GM12878 (cell line): ENCODE data around the gene LY9. TPM values are rescaled to one million over a fixed set of nuclear protein-coding genes. Genes with fewer than 3 reads are reported as not detected.

Experiments
- ATF3 ChIP-seq: IDR thresholded peaks from 2 replicates; pipeline ENCODE4 v1.6.1; 2011; ENCODE audit warnings: low read depth, mild to moderate bottlenecking, low read length, moderate library complexity, borderline replicate concordance; ENCODE audit errors: extremely low read depth
- E2F4 ChIP-seq: IDR thresholded peaks from 2 replicates; pipeline ENCODE4 v1.6.1; 2012; ENCODE audit warnings: low read depth, low read length, improper control_type of control experiment
- EP300 ChIP-seq, 2 experiments: fragments of 150-350 bp in 1 of 2; IDR thresholded peaks; 2 replicates each; pipeline ENCODE4 v1.6.1; 2011 to 2012; ENCODE audit warnings: low read depth in 2 of 2, low read length in 2 of 2, borderline replicate concordance in 1 of 2, improper control_type of control experiment in 1 of 2, inconsistent platforms in 1 of 2; ENCODE audit not compliant: control insufficient read depth in 1 of 2
- EZH2 ChIP-seq: IDR thresholded peaks from 2 replicates; pipeline ENCODE4 v1.6.1; 2012; ENCODE audit warnings: low read depth, mild to moderate bottlenecking, control low read depth, inconsistent platforms, low read length, borderline replicate concordance; ENCODE audit not compliant: control insufficient read depth
- GABPA ChIP-seq: IDR thresholded peaks from 2 replicates; pipeline ENCODE4 v1.6.1; 2014; ENCODE audit warnings: antibody characterized with exemption, low read depth, mild to moderate bottlenecking, inconsistent platforms
- HCFC1 ChIP-seq: fragments of 150-350 bp; IDR thresholded peaks from 2 replicates; pipeline ENCODE4 v1.6.1; 2014; ENCODE audit warnings: low read length
- JUNB ChIP-seq: IDR thresholded peaks from 2 replicates; pipeline ENCODE4 v1.6.1; 2016; ENCODE audit warnings: antibody characterized with exemption, mild to moderate bottlenecking
- JUND ChIP-seq: IDR thresholded peaks from 2 replicates; pipeline ENCODE4 v1.6.1; 2012; ENCODE audit warnings: low read depth, mild to moderate bottlenecking, low read length, improper control_type of control experiment, moderate library complexity
- KAT2A ChIP-seq: conservative IDR thresholded peaks from 2 replicates; pipeline ENCODE4 v1.6.1; 2011; ENCODE audit warnings: low read depth, low read length; ENCODE audit not compliant: control insufficient read depth
- KLF5 ChIP-seq: fragments of 450-650 bp; IDR thresholded peaks from 2 replicates; pipeline ENCODE4 v1.6.1; 2014; ENCODE audit warnings: mild to moderate bottlenecking; ENCODE audit not compliant: partially characterized antibody
- NFXL1 ChIP-seq: fragments of 450-650 bp; IDR thresholded peaks from 2 replicates; pipeline ENCODE4 v1.6.1; 2017; ENCODE audit warnings: antibody characterized with exemption, mild to moderate bottlenecking, borderline replicate concordance
- NR2C1 ChIP-seq: fragments of 450-650 bp; IDR thresholded peaks from 2 replicates; pipeline ENCODE4 v1.6.1; 2017; ENCODE audit warnings: antibody characterized with exemption, mild to moderate bottlenecking, moderate library complexity
- NR2F1 ChIP-seq: fragments of 450-650 bp; conservative IDR thresholded peaks from 2 replicates; pipeline ENCODE4 v1.6.1; 2017; ENCODE audit warnings: mild to moderate bottlenecking
- PAX8 ChIP-seq: fragments of 450-650 bp; IDR thresholded peaks from 2 replicates; pipeline ENCODE4 v1.6.1; 2017; ENCODE audit warnings: mild to moderate bottlenecking, moderate library complexity
- PBX3 ChIP-seq: IDR thresholded peaks from 2 replicates; pipeline ENCODE4 v1.6.1; 2011; ENCODE audit warnings: mild to moderate bottlenecking, low read depth, low read length, moderate library complexity; ENCODE audit not compliant: insufficient replicate concordance
- RELB ChIP-seq: fragments of 450-650 bp; IDR thresholded peaks from 2 replicates; pipeline ENCODE4 v1.6.1; 2017; ENCODE audit warnings: low read depth, mild to moderate bottlenecking, moderate library complexity
- SMAD5 ChIP-seq: IDR thresholded peaks from 2 replicates; pipeline ENCODE4 v1.6.1; 2016; ENCODE audit warnings: antibody characterized with exemption, low read depth
- SPI1 ChIP-seq: IDR thresholded peaks from 2 replicates; pipeline ENCODE4 v1.6.1; 2011; ENCODE audit warnings: low read depth, mild to moderate bottlenecking, low read length, moderate library complexity, borderline replicate concordance; ENCODE audit not compliant: insufficient read depth
- STAT3 ChIP-seq: IDR thresholded peaks from 2 replicates; pipeline ENCODE4 v1.6.1; 2011; ENCODE audit warnings: low read depth, low read length, improper control_type of control experiment
- ZNF687 ChIP-seq: fragments of 450-650 bp; IDR thresholded peaks from 2 replicates; pipeline ENCODE4 v1.6.1; 2017; ENCODE audit warnings: mild to moderate bottlenecking, moderate library complexity
- ZZZ3 ChIP-seq: IDR thresholded peaks from 2 replicates; pipeline ENCODE4 v1.6.1; 2011; ENCODE audit warnings: low read depth; ENCODE audit not compliant: control insufficient read depth, insufficient read length
- polyA plus RNA-seq, 11 experiments: library from polyadenylated mRNA; depleted of rRNA in 4 of 11; unstranded in 6 of 11; stranded (reverse) in 5 of 11; fragments of >200 nt; fragmentation: Nextera tagmentation in 4 of 11; fragmentation: Illumina TruSeq in 1 of 11; extraction: Ambion mirVana in 4 of 11; extraction: Trizol in 1 of 11; gene quantifications; 1 replicate in 1 of 11; 2 replicates in 10 of 11; pipeline versions ENCODE4 v1.2.1 to v1.2.3, GENCODE V29; 2011 to 2016; ENCODE audit warnings: inconsistent platforms in 2 of 11, missing spikeins in 2 of 11, low read depth in 1 of 11
- total RNA-seq, 4 experiments: library from RNA; depleted of rRNA in 3 of 4; stranded (reverse); fragments of >200 nt in 3 of 4; fragmentation: Illumina TruSeq in 1 of 4; extraction: Trizol in 1 of 4; gene quantifications; 2 replicates each; pipeline versions ENCODE4 v1.2.1 to v1.2.3, GENCODE V29; 2013 to 2021

LY9 gene
- total and polyA plus RNA-seq, 10 of the 15 experiments (the other 5 are each of a cell fraction or from before 2014, with no cell fraction given) = 2.7 to 12.5 (median 9.0) TPM

- TF ChIP-seq ZNF687 (0 out of 2 replicates have a peak, but pooled peaks have one; percentile 40), NR2F1 (peak; percentile 71), JUNB (no peak), JUND (no peak), HCFC1 (no peak), ZZZ3 (no peak), STAT3 (no peak), EZH2 (no peak), PAX8 (no peak), NR2C1 (no peak), SMAD5 (no peak), E2F4 (no peak), PBX3 (no peak), NFXL1 (no peak), GABPA (no peak), KLF5 (no peak), RELB (peak; percentile 83), SPI1 (no peak), KAT2A (no peak), EP300 (IDR thresholded peaks at IDR 0.05; ENCODE audit: borderline replicate concordance in 1 of 2, control insufficient read depth in 1 of 2, low read depth in 2 of 2, low read length in 2 of 2) (peak; percentile 32 to 43; a peak in 1 of 4 replicates), ATF3 (no peak)
These were observed 39.8 kb upstream of the LY9 start (continued) for GRCh38 chr1:160755911-160756848.
